Endothelial cell of umbilical vein (primary cell): ENCODE results near the gene PARD3B.

ENCODE experiments used
- EZH2 ChIP-seq: IDR thresholded peaks from 2 replicates; pipeline ENCODE4 v1.6.1; 2012; ENCODE audit warnings: borderline replicate concordance, low read depth, mild to moderate bottlenecking, moderate library complexity, low read length, inconsistent platforms; ENCODE audit not compliant: severe bottlenecking
- GATA2 ChIP-seq: IDR thresholded peaks from 2 replicates; pipeline ENCODE4 v1.7.0; 2011; ENCODE audit warnings: low read depth, mild to moderate bottlenecking, moderate library complexity, mixed read lengths, low read length; ENCODE audit not compliant: insufficient read length, insufficient read depth
- JUN ChIP-seq: IDR thresholded peaks from 2 replicates; pipeline ENCODE4 v1.6.1; 2011; ENCODE audit warnings: borderline replicate concordance, low read depth; ENCODE audit not compliant: insufficient read length, insufficient read depth
- TF ChIP-seq, protein P1 (sequence below), 2 donors: IDR thresholded peaks; 1 replicate in 1 of 2; 2 replicates in 1 of 2; pipeline ENCODE4 v1.5.1; 2011; ENCODE audit warnings: low read length in 2 of 2, mild to moderate bottlenecking in 2 of 2, moderate library complexity in 2 of 2, control low read depth in 1 of 2, inconsistent platforms in 1 of 2, low read depth in 1 of 2; ENCODE audit not compliant: insufficient read depth in 1 of 2; ENCODE audit errors: extremely low read depth in 1 of 2

- TF ChIP-seq JUN (no peak), EZH2 (no peak), GATA2 (no peak)
- TF ChIP-seq, protein P1, sequence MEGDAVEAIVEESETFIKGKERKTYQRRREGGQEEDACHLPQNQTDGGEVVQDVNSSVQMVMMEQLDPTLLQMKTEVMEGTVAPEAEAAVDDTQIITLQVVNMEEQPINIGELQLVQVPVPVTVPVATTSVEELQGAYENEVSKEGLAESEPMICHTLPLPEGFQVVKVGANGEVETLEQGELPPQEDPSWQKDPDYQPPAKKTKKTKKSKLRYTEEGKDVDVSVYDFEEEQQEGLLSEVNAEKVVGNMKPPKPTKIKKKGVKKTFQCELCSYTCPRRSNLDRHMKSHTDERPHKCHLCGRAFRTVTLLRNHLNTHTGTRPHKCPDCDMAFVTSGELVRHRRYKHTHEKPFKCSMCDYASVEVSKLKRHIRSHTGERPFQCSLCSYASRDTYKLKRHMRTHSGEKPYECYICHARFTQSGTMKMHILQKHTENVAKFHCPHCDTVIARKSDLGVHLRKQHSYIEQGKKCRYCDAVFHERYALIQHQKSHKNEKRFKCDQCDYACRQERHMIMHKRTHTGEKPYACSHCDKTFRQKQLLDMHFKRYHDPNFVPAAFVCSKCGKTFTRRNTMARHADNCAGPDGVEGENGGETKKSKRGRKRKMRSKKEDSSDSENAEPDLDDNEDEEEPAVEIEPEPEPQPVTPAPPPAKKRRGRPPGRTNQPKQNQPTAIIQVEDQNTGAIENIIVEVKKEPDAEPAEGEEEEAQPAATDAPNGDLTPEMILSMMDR (IDR thresholded peaks at IDR 0.05; ENCODE audit: extremely low read depth in 1 of 2, insufficient read depth in 1 of 2, low read depth in 1 of 2, low read length in 2 of 2) = no peak
Measured at GRCh38 chr2:204611764-204612163, 66.5 kb downstream of the PARD3B start.
